ENCODE results near the gene MRPS15.

- TF ChIP-seq CTCF (IDR thresholded peaks at IDR 0.05; ENCODE audit: low read depth, low read length) (peak; percentile 43), EZH2phosphoT487 (IDR thresholded peaks at IDR 0.05; ENCODE audit: low read depth) (no peak)
These were observed 17.9 kb downstream of the MRPS15 start for GRCh38 chr1:36446271-36446670.
